SU-DHL-6 (cell line): ENCODE results near the gene GAS7.

ENCODE experiments used
- CTCF ChIP-seq: fragments of 200-600 bp; sonication (generic); IDR thresholded peaks from one replicate; pipeline ENCODE4 v1.5.1; 2017; ENCODE audit warnings: antibody characterized with exemption, mild to moderate bottlenecking, low read length, moderate library complexity; ENCODE audit not compliant: insufficient read depth, poor library complexity, severe bottlenecking
- EZH2phosphoT487 ChIP-seq: fragments of 200-600 bp; sonication (generic), shearing (Covaris generic); conservative IDR thresholded peaks from 2 replicates; pipeline ENCODE4 v1.6.1; 2018; ENCODE audit warnings: mild to moderate bottlenecking, antibody characterized with exemption, low read length, moderate library complexity, mixed read lengths

- TF ChIP-seq CTCF (no peak), EZH2phosphoT487 (no peak)
Measured at GRCh38 chr17:10144982-10145381, 53.4 kb downstream of the GAS7 start.
